GM19035 (cell line): ENCODE results near the gene SIAE.

ENCODE experiments used
- ATAC-seq: cut with Tn5 transposase; IDR thresholded peaks from one replicate; pipeline ENCODE4 v1.9.1; 2021; ENCODE audit not compliant: unreplicated experiment

The SIAE gene, protein sequence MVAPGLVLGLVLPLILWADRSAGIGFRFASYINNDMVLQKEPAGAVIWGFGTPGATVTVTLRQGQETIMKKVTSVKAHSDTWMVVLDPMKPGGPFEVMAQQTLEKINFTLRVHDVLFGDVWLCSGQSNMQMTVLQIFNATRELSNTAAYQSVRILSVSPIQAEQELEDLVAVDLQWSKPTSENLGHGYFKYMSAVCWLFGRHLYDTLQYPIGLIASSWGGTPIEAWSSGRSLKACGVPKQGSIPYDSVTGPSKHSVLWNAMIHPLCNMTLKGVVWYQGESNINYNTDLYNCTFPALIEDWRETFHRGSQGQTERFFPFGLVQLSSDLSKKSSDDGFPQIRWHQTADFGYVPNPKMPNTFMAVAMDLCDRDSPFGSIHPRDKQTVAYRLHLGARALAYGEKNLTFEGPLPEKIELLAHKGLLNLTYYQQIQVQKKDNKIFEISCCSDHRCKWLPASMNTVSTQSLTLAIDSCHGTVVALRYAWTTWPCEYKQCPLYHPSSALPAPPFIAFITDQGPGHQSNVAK

DNA sequence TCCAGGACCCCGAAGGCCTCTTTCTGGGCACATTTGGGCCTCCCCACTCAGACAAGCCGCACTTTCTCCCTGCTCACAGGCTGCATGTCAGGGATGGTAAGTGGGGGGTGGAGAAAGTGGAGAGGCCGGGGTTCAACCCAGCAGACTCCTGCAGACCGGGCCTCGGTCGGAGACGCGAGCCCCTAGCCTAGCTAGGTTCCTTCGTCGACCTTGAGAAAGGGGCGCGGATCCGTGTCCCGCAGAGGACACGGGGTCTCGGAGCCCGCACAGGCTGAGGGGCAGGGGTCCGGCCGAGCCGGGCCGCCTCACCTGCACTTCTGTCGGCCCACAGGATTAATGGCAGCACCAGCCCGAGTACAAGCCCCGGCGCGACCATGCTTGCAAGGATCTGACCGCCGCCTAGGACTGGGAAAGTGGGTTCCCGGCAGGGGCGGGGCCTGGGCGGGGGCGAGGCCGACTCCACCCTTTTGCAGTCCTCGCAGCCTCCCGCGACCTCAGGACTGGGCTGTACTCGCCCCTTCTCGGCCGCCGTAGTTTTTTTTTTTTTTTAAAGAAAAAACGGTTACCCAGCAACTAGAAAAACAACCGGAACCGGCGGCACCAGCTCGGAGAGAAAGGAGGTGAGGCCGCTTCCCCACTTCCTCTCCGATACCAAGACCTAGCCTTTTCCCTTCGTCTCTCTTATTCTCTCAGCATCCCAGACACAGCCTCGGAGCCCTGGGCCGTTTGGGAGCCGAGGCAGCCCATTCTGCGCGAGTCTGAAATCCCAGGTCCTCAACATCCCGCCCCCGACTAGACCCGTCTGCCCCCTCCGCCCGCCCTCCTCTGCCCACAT, at the start of gene SIAE, which contains the start of gene SPA17:
SIAE (minus strand) TSS at position 407 of the 835 bp plus-strand sequence; CDS start at position 376, 31 bp downstream.
SPA17 (plus strand) TSS at position 572 of the 835 bp plus-strand sequence. CDS start 1,361 bp downstream, outside the sequence.
- peak; percentile 95 for ATAC-seq

DNA sequence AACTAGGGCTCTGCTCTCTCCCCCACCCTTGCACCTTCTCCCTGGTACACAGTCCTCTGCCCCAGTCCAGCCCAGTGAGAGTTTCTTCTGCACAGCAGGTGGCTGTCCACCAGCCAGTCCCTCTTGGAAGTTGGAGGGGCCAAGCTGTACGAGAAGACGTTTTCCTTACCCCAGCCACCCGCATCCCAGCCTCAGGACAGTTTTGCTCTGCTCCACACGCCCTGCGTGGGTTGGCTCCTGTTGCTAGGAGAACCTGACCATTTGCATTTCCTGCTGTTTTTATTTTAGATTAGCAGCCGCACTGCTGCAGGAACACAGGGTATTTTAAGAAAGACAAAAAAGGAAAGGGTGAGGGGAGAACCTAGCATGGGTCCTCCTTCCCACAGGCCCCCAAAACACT, 48.6 kb upstream of the SIAE start:
- no peak for ATAC-seq

DNA sequence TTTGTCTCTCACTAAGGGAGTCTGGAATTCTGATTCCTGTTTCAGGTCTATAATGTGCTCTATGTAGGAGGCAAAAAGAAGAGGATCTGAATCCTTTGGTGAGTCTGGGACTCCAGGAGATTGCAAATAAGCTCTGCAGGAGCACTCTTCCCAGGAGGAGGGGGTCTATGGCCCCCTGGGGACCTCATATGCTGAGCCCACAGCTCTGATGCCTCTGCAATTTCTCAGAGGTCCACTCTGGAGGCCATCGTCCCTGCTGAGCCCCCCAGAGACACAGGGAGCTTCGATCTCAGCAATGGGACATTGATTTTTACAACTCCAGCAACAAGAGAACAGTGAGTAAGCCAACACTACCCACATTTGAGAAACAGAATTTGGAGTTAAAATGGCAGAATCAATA, 46.0 kb upstream of the SIAE start:
- ATAC-seq: no peak

DNA sequence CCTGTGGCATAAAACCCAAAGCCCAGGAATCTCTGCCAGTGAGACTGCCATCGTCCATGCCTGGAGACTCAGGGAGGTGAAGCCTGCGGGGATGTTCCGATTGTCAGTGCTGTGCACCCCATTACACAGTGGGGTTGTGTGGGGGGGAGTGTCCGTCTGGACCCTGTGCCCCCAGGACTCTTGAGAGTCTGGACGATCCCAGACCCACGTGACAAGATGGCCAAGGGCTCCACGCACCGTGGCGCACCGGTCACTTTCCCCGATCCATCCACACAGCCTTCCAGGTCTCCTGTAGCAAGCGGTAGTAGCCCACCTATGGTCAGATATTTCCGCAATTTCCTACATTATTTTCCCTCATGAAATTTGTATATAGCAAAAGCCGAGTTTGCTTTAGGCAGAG, 45.3 kb upstream of the SIAE start:
- ATAC-seq: no peak

DNA sequence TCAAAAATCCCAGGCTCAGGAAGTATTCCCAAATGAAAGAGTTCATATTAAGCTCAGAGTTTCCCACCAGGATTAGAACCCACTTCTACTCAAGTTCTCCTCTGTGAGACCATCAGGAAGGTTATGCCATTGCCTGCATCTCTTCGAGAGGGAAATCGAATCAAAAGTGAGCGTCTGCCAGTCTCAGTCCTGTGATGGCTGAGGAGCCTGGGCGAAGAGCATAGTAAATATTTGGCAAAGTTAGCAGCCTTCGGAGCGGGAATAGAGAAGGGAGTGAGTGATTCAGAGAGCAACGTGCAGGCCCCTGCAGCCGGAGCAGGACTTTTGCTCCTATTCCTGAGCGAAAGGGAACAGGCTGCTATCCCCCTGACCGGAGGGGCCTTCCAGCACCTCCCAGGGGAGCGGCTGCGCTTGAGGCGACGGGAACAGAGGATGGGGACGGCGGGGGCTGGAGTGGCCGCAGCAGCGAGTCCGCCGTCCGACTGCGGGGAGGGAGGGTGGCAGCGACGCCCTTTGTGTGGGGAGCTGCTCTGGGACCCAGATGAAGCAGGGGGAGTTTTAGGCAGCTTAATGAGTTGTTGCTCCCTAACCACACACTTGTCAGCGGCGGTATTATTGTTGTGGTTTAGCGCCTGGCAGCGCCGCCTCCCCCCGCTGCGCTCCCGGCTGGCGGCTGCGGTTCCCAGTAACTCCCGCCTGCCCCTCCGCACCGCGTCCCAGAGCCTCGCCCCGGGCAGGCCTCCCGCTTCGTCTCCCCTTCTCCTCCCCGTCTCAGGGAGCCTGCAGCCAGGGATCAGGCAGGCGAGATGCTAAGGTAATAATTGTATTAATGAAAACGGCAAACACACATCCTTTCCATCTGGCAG, 44.5 kb upstream of the SIAE start:
- ATAC-seq: no peak

DNA sequence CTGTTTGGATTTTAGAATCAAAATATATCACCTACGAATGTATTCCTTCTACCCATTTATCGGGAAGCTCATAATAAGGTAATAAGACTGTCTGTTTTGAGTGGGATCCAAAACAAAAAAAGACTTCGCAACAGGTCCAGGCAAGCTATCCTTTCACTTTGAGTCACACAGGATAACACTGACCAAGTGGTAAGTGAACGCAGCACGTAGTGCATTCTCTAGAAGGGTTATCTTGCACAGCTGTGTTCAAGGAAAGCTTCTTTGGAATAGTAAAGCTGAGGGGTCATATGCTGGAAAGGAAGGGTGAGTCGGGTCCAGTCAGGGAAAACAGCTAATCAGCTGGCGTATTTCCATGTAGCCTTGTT, 43.9 kb upstream of the SIAE start:
- ATAC-seq: no peak

DNA sequence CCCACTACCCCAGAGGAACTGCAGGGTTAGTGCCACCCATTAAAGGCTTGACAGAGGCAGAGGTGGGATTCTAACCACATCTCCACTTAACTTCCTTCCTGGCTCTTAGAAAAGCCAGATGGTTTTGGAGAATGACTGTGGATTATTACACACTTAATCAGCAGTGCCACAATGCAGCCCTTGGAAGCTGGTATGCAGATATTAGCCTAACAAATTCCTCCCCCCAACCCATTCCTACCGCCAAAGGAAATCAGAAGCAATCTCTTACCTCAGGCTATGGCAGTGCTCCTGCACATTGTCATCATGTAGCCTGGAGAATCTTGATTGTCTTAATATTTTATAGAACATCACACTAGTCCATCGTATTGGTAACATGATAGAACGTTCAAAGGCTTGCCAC, 43.1 kb upstream of the SIAE start:
- ATAC-seq: no peak

DNA sequence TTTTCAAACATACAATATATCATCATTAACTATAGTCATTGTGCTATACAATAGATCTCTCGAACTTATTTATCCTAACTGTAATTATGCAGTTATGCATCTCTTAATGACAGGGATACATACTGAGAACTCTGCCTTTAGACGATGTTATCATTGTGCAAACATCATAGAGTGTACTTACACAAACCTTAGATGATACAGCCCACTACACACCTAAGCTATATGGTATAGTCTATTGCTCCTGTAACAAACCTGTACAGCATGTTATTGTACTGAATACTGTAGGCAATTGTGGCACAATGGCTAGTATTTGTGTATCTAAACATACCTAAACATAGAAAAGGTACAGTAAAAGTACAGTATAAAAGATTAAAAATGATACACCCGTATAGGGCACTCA, 38.9 kb upstream of the SIAE start:
- no peak for ATAC-seq

DNA sequence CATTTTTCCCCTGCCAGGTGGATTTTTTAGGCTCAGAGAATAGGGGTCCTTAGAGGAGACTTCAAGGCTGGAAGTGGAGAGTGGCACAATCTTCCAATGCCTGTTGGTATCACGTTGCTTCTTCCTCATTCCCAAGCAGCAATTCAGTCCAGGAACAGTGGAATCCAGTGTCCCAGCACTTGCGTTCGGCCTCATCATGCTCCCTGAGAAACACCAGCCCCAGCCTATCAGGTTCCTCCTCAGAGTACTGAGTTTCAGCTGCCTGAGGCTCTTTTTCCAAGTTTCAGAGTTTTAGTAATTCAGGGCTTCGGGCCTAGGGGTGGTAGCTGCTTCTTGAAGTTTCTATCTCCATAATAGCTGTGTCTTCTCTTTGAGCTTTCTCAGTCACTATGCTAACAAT, 34.3 kb upstream of the SIAE start:
- ATAC-seq: no peak

DNA sequence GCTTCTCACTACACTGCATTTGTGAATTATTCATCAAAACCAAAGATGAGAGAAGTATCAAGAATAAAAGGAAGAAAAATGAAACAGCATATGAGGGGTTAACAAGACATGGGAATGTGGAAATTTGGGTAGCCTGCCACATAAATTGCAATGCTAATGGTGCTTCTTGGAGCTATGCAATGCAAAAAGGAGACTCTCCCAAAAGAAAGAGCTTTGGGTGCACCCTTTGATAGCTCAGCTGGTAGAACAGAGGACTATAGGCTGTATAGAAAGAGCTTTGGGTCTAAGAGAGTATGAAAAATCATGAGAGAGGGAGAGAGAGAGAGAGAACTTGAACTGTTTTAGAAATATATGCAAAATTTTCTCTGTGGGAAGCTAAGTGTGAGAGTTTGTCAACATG, 26.5 kb upstream of the SIAE start:
- no peak for ATAC-seq

DNA sequence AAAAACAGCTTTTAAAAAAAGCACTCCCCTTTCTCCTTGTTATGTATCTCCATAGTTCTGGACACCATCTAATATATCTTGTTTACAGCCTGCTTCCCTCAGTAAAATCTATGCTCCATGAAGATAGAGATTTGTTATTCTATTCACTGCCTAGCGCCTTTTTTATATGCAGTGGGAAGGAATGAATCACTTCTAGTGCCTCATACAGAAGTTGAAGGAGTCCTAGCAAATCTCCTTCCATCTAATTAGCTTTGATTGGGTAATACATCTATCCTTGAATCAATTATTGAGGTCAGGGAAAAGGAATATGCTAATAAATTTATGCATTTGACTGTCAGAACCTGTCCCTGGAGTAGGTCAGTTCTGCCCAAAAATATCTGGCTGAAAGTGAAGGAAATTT, 26.0 kb upstream of the SIAE start:
- ATAC-seq: no peak

DNA sequence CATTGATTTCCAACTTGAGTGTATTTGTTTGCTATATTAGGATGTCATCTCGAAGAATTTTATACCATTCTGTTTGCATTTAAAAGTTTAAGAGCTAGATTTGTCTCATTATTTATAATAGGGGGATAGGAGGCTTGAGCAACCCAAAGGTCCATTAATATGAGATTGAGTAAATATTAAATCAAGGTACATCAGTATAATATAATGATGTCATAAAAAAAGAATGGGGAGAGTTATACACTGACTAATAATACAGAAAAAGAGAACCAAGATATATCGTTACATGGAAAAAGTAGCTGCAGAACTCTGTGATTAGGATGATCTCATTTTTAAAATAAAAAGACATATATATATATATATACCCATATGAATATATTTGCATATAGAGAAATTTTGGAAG, 19.6 kb upstream of the SIAE start:
- no peak for ATAC-seq

DNA sequence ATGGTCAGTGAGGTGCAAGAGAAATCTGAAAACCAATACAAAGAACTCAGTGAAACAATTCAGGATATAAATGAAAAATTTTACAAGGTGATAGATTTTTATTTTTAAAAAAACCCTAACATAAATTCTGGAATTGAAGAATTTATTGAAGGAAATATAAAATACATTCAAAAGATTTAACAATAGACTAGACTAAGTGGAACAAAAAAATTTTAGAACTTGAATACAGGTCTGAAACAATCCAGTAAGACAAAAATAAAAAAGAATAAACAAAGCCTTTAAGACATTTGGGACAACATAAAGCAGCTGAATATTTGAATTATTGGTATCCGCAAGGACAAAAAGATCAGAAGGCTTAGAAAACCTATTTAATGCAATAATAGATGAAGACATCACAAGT, 8.9 kb upstream of the SIAE start:
- ATAC-seq: no peak

DNA sequence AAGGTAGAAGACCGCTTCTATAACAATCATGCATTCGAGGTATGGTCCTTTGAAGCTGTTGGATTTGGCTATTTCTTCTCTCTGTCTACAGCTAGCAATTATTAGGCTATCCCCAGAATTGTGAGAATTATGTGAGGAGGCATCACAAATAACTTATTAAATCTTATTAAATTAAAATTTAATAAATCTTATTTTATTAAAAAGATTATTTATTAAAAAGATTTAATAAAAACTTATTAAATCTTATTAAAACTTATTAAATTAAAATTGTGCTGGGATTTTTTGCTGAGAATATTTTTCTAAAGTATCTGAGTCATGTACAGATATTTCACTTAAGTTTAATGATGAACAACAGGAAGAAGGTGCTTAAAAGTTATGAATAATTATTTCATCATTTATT, 7.9 kb upstream of the SIAE start:
- ATAC-seq: no peak

DNA sequence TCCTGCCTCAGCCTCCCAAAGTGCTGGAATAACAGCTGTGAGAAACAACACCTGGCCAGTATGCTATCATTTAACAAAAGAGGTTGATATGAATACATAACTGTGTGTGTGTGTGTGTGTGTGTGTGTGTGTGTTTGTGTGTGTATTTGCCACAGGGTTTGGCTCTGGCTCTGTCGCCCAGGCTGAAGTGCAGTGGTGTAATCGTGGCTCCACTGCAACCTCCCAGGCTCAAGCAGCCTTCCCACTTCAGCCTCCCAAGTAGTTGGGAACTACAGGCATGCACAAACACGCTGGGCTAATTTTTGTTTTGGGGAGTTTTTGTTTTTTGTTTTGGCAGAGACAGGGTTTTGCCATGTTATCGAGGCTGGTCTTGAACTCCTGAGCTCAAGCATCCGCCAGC, 4.9 kb upstream of the SIAE start:
- no peak for ATAC-seq

DNA sequence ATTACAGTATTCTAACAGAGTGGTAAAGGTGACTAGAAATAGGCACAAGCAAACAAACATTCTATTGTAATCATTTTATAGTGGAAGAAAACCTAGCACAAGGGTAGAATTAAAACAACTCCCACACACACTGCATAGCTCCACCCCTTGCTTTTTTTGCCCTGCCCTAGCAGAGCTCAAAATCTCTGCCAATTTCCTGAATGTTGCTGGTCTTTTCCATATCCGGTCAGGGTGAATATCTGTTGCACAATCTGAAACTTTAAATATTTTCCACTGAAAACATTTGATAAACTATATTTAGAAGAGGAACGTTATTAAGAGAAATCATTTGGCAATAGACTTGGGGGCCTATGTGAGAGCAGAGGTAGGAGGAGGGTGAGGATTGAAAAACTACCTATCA, 2.8 kb upstream of the SIAE start:
- ATAC-seq: no peak

DNA sequence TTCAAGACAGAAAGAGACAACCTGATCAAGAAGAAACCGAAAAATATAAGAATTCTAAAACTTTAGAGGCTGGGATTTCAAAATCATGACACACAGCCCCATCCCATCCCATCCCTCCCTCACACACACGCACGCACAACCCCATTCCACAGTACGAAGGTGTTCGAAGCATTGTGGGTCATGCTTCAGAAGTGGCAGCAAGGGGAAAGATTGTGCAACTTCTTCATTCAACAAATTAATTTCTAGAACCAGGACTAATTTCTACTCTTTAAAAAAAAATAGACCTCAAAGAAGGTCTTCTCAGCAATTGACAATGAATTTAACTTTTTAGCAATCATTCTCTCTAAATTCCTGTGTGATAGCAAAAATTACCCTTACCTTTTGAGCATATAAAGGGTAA, 1.0 kb upstream of the SIAE start:
- ATAC-seq: no peak

DNA sequence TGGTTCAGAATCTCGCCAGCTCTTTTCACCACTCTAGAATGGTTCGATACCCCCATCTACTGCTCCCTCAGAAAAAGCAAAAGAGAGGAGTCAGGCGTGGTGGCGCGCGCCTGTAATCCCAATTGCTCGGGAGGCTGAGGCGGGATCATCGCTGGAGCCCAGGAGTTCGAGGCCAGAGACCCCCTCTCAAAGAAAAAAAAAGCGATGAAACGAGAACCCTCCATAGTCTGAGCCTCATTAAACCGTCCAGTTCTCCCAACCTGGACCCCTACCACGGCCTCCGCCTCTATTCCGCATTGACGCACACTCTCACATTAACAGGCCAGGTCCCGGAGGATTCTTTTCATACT, 604 bp upstream of the SIAE start:
- ATAC-seq: no peak

DNA sequence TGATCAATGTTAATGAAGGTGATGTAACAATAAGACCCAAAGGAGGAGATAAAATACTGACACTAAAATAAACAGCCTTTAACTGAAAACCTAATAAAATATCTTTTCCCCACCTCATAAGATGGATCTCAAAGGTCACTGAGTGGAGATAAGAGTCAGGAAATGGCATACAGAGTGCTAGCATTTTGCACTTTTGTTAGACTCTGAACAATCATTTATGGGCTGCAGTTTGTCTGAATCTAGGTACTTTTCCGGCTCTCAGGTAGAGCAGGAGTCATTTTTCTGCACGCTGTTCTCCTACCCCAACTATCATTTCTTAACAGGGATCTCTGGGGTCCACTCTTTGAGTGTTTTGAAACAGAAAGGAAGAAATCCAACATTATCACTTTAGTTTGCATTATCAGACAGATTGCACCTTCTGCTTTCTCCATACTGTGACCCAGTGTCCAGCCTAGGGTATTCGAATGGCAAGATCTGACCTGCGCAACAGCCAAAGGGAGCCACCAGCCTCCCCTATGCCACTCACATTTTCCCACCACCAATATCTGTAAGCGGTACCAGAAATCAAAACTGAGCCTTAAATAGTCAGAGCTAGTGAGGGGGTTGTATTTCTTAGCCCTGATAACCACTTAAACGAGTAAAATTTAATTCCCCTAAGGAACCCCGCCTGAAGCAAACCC, 863 bp downstream of the SIAE start:
- ATAC-seq: no peak

DNA sequence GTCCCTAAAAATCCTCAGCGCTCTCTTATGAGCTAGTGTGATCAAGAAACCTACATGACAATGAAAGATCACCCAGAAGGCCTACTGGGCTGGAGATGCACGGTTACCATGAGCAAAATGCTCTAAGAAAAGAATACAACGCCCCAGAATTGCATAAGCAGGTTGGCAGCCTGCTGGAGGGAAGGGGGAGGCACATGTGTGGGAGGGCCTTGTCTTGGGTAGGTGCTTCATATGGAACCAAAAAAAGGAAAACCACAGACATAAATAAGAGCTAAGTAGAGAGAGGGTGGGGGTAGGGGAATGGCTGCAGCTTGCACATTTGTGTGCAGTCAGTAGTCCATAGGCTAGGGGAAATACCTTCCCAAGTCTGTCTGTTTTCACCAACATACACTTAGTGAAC, 2.8 kb downstream of the SIAE start:
- no peak for ATAC-seq

DNA sequence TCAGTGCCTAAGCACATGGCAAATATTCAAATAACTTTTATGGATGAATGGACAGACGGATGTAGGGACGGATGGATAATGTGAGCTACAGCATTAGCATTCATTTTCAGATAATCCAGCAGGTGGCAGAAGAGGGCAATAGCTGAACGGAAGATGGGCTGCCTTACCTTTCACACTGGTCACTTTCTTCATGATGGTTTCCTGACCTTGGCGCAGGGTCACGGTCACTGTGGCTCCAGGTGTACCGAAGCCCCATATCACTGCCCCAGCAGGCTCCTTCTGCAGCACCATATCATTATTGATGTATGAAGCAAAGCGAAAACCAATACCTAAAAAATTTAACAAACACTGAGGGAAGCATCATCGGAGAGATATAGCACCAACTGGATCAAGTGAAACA, 4.3 kb downstream of the SIAE start:
- ATAC-seq: no peak
